Liver (tissue), 3 donors: ENCODE data around the gene GPR55.

Experiments
- CTCF ChIP-seq: fragments of 150-350 bp; IDR thresholded peaks from 2 replicates; pipeline ENCODE4 v1.5.1; 2017; ENCODE audit warnings: improper control_type of control experiment, low read depth, low read length; ENCODE audit not compliant: missing input control
- NR2F2 ChIP-seq: IDR thresholded peaks from 2 replicates; pipeline ENCODE4 v1.6.1; 2016; ENCODE audit warnings: antibody characterized with exemption
- donor health status: healthy.
- donor health status: healthy.

GRCh38 chr2:230879271-230879882 lies 45.7 kb downstream of the GPR55 start:
- TF ChIP-seq NR2F2 (no peak), CTCF (no peak)
